Chondrocyte (in vitro differentiated cells): Measurements from ENCODE around the gene LDLRAD4. TPM values are rescaled to one million over a fixed set of nuclear protein-coding genes. Genes with fewer than 3 reads are reported as not detected.

Source experiments
- DNase-seq: peaks from one replicate; pipeline ENCODE4 v3.0.0; 2021; ENCODE audit warnings: mixed read lengths, low spot score
- H3K27ac Mint-ChIP-seq: one replicate; pipeline ENCODE4 v1.8.0; 2021; ENCODE audit warnings: mild to moderate bottlenecking, moderate library complexity, mixed read lengths; ENCODE audit not compliant: unreplicated experiment
- H3K27me3 Mint-ChIP-seq: 2 replicates; pipeline ENCODE4 v1.8.0; 2021; ENCODE audit warnings: low read depth, mixed read lengths
- H3K36me3 Mint-ChIP-seq: 2 replicates; pipeline ENCODE4 v1.8.0; 2021; ENCODE audit warnings: low read depth, mixed read lengths
- H3K4me1 Mint-ChIP-seq: 2 replicates; pipeline ENCODE4 v1.8.0; 2021; ENCODE audit warnings: low read depth, mild to moderate bottlenecking, mixed read lengths
- H3K4me3 Mint-ChIP-seq: one replicate; pipeline ENCODE4 v1.8.0; 2021; ENCODE audit warnings: mild to moderate bottlenecking, moderate library complexity, mixed read lengths; ENCODE audit not compliant: unreplicated experiment
- H3K9me3 Mint-ChIP-seq: 2 replicates; pipeline ENCODE4 v1.8.0; 2021; ENCODE audit warnings: low read depth, mixed read lengths
- total RNA-seq: library from RNA; stranded (reverse); gene quantifications from 3 replicates; pipeline ENCODE4 v1.2.1, GENCODE V29; 2021
- TF ChIP-seq, protein P1 (sequence below): fragments of 200-600 bp; sonication (generic); IDR thresholded peaks from 2 replicates; pipeline ENCODE4 v1.5.0; 2021; ENCODE audit warnings: antibody characterized with exemption, mild to moderate bottlenecking, moderate library complexity

Gene LDLRAD4
- total RNA-seq, 1 donor from 2014 or later: 80.5 TPM

GRCh38 chr18:13401826-13402225 lies 183.3 kb downstream of the LDLRAD4 start:
- peaks cover 22% of the 10 kb centered on the region for H3K36me3 Mint-ChIP-seq
- H3K9me3 Mint-ChIP-seq: no peaks in the 10 kb centered on the region
- TF ChIP-seq, protein P1, sequence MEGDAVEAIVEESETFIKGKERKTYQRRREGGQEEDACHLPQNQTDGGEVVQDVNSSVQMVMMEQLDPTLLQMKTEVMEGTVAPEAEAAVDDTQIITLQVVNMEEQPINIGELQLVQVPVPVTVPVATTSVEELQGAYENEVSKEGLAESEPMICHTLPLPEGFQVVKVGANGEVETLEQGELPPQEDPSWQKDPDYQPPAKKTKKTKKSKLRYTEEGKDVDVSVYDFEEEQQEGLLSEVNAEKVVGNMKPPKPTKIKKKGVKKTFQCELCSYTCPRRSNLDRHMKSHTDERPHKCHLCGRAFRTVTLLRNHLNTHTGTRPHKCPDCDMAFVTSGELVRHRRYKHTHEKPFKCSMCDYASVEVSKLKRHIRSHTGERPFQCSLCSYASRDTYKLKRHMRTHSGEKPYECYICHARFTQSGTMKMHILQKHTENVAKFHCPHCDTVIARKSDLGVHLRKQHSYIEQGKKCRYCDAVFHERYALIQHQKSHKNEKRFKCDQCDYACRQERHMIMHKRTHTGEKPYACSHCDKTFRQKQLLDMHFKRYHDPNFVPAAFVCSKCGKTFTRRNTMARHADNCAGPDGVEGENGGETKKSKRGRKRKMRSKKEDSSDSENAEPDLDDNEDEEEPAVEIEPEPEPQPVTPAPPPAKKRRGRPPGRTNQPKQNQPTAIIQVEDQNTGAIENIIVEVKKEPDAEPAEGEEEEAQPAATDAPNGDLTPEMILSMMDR: no peak
- no peaks in the 10 kb centered on the region for H3K27me3 Mint-ChIP-seq
- no peak overlapping the region for H3K4me3 Mint-ChIP-seq
- DNase-seq: no peak
- H3K27ac Mint-ChIP-seq: no peak overlapping the region
- peaks cover 7% of the 10 kb centered on the region for H3K4me1 Mint-ChIP-seq

GRCh38 chr18:13403786-13404549 lies 185.4 kb downstream of the LDLRAD4 start:
- no peak overlapping the region for H3K4me3 Mint-ChIP-seq
- peak; percentile 79 for DNase-seq
- no peaks in the 10 kb centered on the region for H3K27me3 Mint-ChIP-seq
- TF ChIP-seq, protein P1: no peak
- no peaks in the 10 kb centered on the region for H3K9me3 Mint-ChIP-seq
- H3K36me3 Mint-ChIP-seq: peaks cover 18% of the 10 kb centered on the region
- H3K27ac Mint-ChIP-seq: no peak overlapping the region
- H3K4me1 Mint-ChIP-seq: peaks cover 9% of the 10 kb centered on the region

DNA sequence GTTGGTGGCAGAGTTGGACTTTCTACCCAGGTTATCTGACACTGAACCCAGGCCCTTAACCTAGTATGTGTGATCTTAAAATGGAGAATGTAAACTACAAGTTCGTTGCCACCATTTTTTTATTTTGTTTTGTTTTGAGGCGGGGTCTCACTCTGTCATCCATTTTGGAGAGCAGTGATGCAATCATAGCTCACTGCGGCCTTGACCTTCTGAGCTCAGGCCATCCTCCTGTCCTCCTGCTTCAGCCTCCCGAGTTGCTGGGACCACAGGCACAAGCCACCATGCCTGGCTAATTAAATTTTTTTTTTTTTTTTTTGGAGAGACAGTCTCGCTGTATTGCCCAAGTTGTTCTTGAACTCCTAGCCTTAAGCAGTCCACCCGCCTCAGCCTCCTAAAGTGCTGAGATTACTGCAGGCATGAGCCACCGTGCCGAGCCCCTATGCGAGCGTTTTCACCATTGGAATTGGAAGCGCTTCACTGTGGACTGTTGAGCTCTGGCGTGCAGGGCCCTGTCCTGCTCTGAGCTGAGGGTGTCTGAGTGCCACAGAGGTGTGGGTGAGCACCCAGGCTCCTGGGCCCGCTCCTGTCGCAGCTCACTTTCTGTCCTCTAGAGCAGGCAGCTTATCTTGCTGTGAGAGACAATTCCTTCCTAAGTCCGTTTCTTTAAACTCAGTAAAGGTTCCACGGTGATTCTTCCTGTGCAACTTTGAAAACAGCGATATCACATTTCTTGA lies 186.9 kb downstream of the LDLRAD4 start:
- no peaks in the 10 kb centered on the region for H3K27me3 Mint-ChIP-seq
- H3K4me1 Mint-ChIP-seq: peaks cover 7% of the 10 kb centered on the region
- H3K36me3 Mint-ChIP-seq: peaks cover 22% of the 10 kb centered on the region
- H3K9me3 Mint-ChIP-seq: no peaks in the 10 kb centered on the region
- H3K4me3 Mint-ChIP-seq: no peak overlapping the region
- H3K27ac Mint-ChIP-seq: no peak overlapping the region
- TF ChIP-seq, protein P1: no peak
- no peak for DNase-seq

GRCh38 chr18:13406049-13406615 lies 187.6 kb downstream of the LDLRAD4 start:
- Mint-ChIP-seq H3K9me3 (no peaks in the 10 kb centered on the region), H3K4me1 (peaks cover 2% of the 10 kb centered on the region), H3K27ac (no peak overlapping the region), H3K36me3 (peaks cover 18% of the 10 kb centered on the region), H3K27me3 (no peaks in the 10 kb centered on the region), H3K4me3 (no peak overlapping the region)
- no peak for DNase-seq
- TF ChIP-seq, protein P1: no peak

DNA sequence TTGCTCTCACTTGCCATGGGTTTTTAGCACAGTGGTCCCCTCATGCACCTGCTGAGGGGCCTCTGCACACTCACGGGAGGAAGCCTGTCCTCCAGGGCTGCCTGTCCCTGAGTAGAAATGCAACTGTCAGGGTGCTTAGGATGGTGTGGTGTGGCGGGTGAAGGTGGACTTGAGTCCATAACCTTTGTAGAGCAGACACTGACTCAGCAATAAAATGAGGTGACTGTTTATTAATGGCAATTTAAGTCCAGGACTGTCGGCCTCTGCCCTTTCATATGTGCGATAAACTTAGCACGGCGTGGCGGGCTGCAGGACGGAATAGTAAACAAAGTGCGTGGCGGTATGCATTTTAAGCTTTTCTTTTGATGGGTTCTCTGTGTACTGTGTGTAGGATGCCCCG lies 188.2 kb downstream of the LDLRAD4 start:
- Mint-ChIP-seq H3K36me3 (peaks cover 22% of the 10 kb centered on the region), H3K9me3 (no peaks in the 10 kb centered on the region), H3K27me3 (no peaks in the 10 kb centered on the region), H3K4me3 (no peak overlapping the region), H3K4me1 (peaks cover 2% of the 10 kb centered on the region), H3K27ac (no peak overlapping the region)
- TF ChIP-seq, protein P1: no peak
- peak; percentile 43 for DNase-seq
